ENCODE results near the gene PRDM5.
"Not testable (repeated sequence)": the region's sequence is repeated elsewhere in the genome, so short reads cannot be mapped to it uniquely, and the experiment has no call there.

The PRDM5 gene

DNA sequence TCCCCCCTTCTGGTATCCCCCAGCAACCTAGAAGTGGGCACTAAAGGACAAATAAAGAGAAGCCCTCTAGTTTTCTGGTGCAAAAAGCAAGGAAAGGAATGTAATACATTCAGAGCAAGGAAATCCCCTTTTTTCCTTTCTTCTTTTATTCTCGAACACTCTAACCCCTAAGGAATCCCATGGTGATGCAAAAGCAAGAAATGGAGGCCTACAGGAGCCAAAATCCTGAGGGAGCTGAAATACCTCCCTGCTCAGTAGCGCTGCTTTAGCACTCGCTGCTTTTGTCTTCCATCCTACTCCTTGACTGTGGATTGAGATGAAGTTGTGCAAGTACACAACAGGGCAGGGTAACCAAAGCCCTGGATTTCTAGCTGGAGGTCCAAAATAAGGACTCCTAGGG, 251.0 kb downstream of the PRDM5 start:
- H3K27ac ChIP-seq (ENCODE audit: low read depth, low read length): no peak overlapping the region
- H3K36me3 ChIP-seq (ENCODE audit: insufficient read depth, low read length): no peaks in the 10 kb centered on the region
- no peaks in the 10 kb centered on the region for H3K9me3 ChIP-seq (ENCODE audit: low read length)
- no peaks in the 10 kb centered on the region for H3K27me3 ChIP-seq (ENCODE audit: control insufficient read depth in 1 of 2, insufficient read depth in 2 of 2, low read length in 2 of 2)
- no peak overlapping the region for H3K4me3 ChIP-seq (ENCODE audit: low read depth in 1 of 2, low read length in 2 of 2)
- no peaks in the 10 kb centered on the region for H3K4me1 ChIP-seq (ENCODE audit: insufficient read depth, low read length)
- no peak overlapping the region for H3K9ac ChIP-seq (ENCODE audit: low read length)

DNA sequence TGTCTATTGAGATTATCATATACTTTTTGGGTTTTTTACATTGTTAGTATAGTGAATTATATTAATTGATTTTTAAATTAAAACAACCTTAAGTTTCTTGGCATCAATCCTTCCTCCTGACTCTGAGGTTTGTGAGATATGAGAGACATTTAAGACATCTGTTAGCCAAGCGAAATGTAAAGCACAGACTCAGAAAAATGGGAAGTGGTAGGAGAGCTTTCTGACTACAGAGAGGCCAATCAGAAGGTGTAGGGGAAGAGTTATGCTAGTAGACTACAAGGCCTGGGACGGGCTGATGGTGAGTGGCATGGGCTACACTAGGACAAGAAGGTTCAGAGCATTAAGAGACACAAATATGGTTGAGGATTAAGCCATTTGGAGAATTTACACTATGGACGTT, 255.4 kb downstream of the PRDM5 start:
- Histone ChIP-seq H3K27me3 (ENCODE audit: control insufficient read depth in 1 of 2, insufficient read depth in 2 of 2, low read length in 2 of 2) (no peaks in the 10 kb centered on the region), H3K9ac (ENCODE audit: low read length) (no peak overlapping the region), H3K4me3 (ENCODE audit: low read depth in 1 of 2, low read length in 2 of 2) (no peak overlapping the region), H3K27ac (ENCODE audit: low read depth, low read length) (no peak overlapping the region), H3K9me3 (ENCODE audit: low read length) (no peaks in the 10 kb centered on the region), H3K36me3 (ENCODE audit: insufficient read depth, low read length) (no peaks in the 10 kb centered on the region), H3K4me1 (ENCODE audit: insufficient read depth, low read length) (no peaks in the 10 kb centered on the region)

DNA sequence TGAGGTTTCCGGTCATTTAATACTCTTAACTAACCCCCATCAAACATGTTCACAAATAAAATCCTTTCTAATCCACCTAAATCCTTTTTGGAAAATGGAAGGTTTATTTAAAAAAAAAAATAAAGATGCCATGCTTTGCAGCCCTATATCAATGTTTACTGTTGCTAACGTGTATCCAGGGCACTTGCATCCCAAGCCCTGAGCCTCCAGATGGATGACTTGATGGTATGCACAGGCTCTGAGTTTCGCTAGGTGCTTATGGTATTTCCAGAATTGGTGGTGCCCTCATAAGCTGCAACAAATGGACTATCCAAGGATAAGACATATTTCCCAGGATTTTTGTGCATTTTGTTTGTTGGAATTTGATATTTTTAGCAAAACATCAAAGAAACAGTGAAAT, 257.7 kb downstream of the PRDM5 start:
- Histone ChIP-seq H3K27ac (ENCODE audit: low read depth, low read length) (no peak overlapping the region), H3K4me3 (ENCODE audit: low read depth in 1 of 2, low read length in 2 of 2) (no peak overlapping the region), H3K9ac (ENCODE audit: low read length) (no peak overlapping the region), H3K4me1 (ENCODE audit: insufficient read depth, low read length) (no peaks in the 10 kb centered on the region), H3K9me3 (ENCODE audit: low read length) (no peaks in the 10 kb centered on the region), H3K27me3 (ENCODE audit: control insufficient read depth in 1 of 2, insufficient read depth in 2 of 2, low read length in 2 of 2) (no peaks in the 10 kb centered on the region), H3K36me3 (ENCODE audit: insufficient read depth, low read length) (no peaks in the 10 kb centered on the region)

DNA sequence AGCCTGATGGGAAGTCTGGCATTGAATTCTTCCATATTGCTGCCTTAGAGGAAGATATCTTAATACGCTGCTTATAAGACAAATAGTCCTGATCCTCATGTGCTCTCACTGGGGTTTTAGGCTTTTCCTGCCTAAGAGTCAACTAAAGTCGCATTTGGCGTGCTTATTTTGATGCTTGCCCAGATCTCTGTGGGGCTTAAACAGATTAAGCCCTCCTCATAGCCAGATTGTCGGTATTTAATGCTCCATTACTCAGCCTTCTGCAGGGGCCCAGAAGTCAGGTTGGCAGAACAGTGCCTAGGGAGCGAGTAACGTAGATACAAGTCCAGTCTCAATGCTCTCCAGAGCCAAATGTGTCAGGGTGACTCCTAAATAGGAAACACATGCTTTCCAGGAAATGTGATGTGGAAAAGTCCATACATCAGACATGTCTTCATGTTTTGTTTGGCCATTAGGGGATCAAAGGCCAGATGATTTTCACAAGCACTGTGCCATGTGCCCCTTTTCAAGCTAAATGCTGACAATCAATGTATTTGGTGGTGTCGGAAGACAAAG, 262.8 kb downstream of the PRDM5 start:
- Histone ChIP-seq H3K9ac (ENCODE audit: low read length) (no peak overlapping the region), H3K27me3 (ENCODE audit: control insufficient read depth in 1 of 2, insufficient read depth in 2 of 2, low read length in 2 of 2) (no peaks in the 10 kb centered on the region), H3K27ac (ENCODE audit: low read depth, low read length) (no peak overlapping the region), H3K9me3 (ENCODE audit: low read length) (no peaks in the 10 kb centered on the region), H3K4me3 (ENCODE audit: low read depth in 1 of 2, low read length in 2 of 2) (no peak overlapping the region), H3K4me1 (ENCODE audit: insufficient read depth, low read length) (no peaks in the 10 kb centered on the region), H3K36me3 (ENCODE audit: insufficient read depth, low read length) (no peaks in the 10 kb centered on the region)

DNA sequence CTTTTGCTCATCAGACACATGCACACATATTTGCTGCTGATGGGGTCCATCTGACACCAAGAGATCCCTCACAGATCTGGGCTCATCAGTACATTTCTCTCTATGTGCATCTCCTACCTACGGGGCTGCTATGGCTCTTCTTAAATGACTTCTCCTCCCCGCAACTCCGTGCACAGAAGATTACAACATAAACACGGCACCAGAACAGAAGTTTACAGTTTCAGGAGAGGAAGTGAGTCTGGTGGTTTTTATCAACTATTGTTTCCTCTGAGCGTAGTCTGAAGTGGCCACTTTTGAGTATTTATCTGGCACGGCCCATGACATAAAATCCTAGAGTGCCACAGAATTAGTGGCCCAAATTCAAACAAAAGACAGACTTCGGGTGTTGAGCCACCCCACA, 263.8 kb downstream of the PRDM5 start:
- no peaks in the 10 kb centered on the region for H3K27me3 ChIP-seq (ENCODE audit: control insufficient read depth in 1 of 2, insufficient read depth in 2 of 2, low read length in 2 of 2)
- H3K36me3 ChIP-seq (ENCODE audit: insufficient read depth, low read length): no peaks in the 10 kb centered on the region
- H3K27ac ChIP-seq (ENCODE audit: low read depth, low read length): no peak overlapping the region
- no peak overlapping the region for H3K4me3 ChIP-seq (ENCODE audit: low read depth in 1 of 2, low read length in 2 of 2)
- no peaks in the 10 kb centered on the region for H3K4me1 ChIP-seq (ENCODE audit: insufficient read depth, low read length)
- no peak overlapping the region for H3K9ac ChIP-seq (ENCODE audit: low read length)
- no peaks in the 10 kb centered on the region for H3K9me3 ChIP-seq (ENCODE audit: low read length)

DNA sequence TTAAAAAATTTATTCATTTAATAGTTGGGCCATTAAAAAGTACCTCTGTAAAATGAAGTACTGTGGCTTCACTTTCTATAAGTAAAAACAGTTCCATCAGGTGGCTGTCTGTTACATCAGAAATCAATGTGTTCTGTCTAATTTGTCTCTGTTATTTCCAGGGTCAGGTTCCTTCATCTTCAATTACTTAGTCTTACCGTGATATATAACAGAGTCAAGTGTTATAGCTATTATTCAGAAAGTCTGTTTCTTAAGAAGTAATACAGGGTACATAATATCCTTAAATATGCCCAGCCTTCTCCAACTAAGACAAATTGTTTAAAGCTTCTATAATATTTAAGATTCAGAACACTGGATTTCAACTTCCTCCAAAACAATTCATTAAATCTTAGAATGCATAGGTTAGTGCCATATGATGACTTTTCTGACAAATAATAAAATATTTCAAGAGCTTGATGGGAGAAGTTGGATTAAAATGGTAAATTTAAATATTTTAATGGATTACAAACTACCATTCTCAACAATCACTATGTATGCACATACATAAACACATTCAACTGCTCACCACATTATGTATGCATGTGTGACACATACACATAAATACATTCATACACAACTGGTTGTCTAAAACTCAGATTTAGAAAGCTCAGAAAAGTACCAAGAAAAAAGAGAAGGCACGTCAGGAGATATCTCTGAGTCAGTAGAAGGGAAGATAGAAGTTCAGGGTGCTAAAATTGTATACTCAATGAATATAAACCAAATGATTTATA, 268.5 kb downstream of the PRDM5 start:
- Histone ChIP-seq H3K4me1 (ENCODE audit: insufficient read depth, low read length) (no peaks in the 10 kb centered on the region), H3K27ac (ENCODE audit: low read depth, low read length) (no peak overlapping the region), H3K9me3 (ENCODE audit: low read length) (no peaks in the 10 kb centered on the region), H3K27me3 (ENCODE audit: control insufficient read depth in 1 of 2, insufficient read depth in 2 of 2, low read length in 2 of 2) (no peaks in the 10 kb centered on the region), H3K9ac (ENCODE audit: low read length) (no peak overlapping the region), H3K4me3 (ENCODE audit: low read depth in 1 of 2, low read length in 2 of 2) (no peak overlapping the region), H3K36me3 (ENCODE audit: insufficient read depth, low read length) (no peaks in the 10 kb centered on the region)

DNA sequence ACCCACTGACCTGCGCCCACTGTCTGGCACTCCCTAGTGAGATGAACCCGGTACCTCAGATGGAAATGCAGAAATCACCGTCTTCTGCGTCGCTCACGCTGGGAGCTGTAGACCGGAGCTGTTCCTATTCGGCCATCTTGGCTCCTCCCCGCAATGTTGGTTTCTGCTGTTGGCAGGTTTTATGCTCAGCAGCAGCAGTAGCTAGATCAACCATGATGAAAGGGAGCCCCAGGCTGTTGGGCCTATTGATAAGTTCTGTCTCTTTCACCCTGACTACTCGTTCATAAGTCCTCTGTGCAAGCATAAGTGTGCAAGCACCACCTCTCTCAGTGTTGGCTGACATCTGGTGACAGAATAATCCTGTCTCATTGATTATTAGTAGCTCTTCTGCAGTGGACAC, 274.2 kb downstream of the PRDM5 start:
- not testable (repeated sequence) for H3K9ac ChIP-seq (ENCODE audit: low read length); H3K36me3 ChIP-seq (ENCODE audit: insufficient read depth, low read length); H3K4me3 ChIP-seq (ENCODE audit: low read depth in 1 of 2, low read length in 2 of 2); H3K9me3 ChIP-seq (ENCODE audit: low read length); H3K27me3 ChIP-seq (ENCODE audit: control insufficient read depth in 1 of 2, insufficient read depth in 2 of 2, low read length in 2 of 2); H3K4me1 ChIP-seq (ENCODE audit: insufficient read depth, low read length); H3K27ac ChIP-seq (ENCODE audit: low read depth, low read length)

Data from muscle layer of colon (tissue), 2 donors.